COLO668 (cell line): ENCODE data around the gene POGLUT3.

ENCODE experiments used
- DNase-seq: peaks from one replicate; lab custom pipeline; 2025; ENCODE audit not compliant: unreplicated experiment; lab: John Stamatoyannopoulos, UW

Gene POGLUT3, protein sequence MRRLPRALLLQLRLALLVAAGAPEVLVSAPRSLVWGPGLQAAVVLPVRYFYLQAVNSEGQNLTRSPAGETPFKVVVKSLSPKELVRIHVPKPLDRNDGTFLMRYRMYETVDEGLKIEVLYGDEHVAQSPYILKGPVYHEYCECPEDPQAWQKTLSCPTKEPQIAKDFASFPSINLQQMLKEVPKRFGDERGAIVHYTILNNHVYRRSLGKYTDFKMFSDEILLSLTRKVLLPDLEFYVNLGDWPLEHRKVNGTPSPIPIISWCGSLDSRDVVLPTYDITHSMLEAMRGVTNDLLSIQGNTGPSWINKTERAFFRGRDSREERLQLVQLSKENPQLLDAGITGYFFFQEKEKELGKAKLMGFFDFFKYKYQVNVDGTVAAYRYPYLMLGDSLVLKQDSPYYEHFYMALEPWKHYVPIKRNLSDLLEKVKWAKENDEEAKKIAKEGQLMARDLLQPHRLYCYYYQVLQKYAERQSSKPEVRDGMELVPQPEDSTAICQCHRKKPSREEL

DNA sequence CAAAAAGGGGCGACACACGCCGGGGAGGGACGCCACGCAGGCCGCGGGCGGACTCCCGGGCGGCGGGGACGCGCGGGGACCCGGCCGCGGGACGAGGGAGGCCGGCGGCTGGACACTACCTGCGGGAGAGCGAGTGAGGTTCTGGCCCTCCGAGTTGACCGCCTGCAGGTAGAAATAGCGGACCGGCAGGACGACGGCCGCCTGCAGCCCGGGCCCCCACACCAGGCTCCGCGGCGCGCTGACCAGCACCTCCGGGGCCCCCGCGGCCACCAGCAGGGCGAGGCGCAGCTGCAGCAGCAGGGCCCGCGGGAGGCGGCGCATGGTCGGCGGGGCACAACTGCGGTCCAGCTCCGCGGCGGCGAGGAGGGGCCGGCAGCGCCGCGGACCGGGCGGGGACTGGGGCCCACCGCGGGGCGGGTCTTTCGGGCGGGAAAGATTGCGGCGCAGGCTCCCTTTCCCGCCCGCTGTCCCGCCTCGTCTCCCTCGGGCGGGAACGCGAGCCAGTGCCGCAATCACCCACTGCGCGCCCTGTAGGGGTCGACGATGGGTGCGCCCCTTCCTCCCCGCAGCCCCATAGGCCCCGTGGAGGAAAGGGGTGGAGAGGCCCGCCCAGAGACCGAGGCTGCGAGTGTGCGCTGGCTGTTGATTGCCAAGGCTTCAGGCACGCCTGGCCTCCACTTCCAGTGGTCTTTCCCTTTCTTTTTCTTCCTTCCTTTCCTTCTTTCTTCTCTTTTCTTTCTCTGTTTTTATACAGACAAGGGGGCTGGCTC, at the start of gene POGLUT3:
Gene POGLUT3, minus strand, starts transcription at position 339 of the 770 bp plus-strand sequence. Its CDS starts 18 bp downstream, at position 321.
- peak; percentile 67 for DNase-seq

DNA sequence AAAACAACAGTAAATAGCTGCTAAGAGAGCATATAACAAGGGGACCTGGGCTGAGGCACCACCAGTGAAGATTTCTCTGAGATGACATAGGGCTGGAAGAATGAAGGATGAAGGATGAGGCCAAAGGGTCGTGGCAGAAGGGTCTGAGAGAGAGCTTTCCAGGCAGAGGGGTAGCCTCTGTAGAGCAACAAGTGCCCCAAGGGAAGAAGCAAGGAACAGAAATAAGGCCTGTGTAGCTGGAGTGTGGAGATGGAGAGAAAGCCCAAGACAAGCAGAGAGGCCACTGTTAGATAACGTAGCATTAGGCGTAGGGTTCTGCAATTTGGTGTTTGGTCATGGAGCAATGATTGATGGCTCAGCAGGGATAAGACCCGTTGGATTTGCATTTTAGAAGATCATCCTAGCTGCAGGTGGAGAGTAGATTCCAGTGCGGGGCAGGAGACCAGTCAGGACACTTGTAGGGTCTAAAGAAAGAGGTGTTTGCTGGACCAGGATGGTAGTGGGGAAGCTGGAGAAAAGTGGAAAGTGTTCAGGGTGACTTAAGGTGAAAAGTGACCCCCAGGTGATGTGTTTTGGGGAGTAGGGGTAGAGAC, 47.8 kb upstream of the POGLUT3 start:
- DNase-seq = no peak

DNA sequence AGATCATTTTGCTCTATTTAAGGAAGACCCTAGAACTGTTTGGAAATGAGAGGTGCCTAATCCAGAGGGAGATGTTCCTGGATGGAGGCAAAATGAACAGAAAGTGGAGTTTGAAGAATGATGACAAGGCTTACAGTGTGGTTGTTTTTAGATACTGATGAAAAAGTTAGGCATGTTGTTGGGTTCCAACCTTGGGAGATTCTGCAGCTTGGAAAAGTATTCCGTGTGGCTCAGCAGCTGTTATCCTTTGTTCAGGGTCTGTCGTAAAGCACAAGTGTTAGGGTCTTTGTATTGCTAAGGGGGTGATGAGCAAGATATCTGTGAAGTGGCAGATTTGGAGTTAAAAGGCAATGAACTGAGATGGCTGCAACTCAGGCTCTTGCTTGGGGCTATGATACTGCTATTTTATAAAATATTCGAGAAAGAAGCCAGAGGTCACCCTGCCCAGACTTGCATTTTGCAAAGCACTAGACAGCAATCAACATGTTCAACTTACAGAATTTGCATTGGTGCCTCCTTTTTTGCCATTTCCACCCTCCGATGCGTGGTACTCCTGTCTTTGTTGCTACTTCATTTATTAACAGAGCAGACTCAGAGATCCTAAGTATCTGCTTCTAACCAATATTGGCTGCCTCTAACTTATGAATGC, 45.3 kb upstream of the POGLUT3 start:
- no peak for DNase-seq

DNA sequence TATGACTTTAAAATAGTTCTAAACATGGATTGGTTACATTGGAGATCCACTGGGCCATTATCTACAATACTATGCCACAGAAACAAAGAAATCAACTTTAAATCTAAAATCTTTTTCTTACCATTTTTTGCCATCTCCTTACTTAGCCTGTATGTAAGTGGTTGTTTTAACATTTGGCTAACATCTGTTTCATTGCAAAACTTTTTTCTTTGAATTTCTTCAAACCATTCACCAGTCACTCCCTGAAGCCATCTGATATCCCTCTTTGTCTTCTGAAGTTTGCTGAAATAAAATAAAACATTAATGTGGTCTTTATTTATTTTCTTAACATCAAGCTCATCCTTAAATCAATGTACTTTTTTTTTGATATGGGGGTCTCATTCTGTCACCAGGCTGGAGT, 43.3 kb upstream of the POGLUT3 start:
- DNase-seq = no peak

DNA sequence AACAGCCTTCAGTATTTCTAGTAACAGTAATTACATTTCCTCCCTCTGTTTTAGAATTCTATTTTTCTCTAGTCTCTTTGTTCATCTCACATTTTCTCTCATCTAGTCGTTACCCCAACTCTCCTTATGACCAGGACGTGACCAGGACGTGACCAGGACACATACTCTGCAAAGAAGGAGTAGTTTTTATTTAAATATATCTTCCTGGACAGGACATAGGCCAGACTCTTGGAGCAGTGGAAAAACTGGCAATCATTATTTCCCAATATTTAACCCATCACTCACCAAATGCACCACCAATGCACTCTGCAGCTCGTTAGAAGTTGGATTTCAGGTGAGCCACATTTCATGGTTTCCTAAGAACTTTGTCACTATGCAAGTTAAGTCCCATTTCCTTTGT, 40.3 kb upstream of the POGLUT3 start:
- no peak for DNase-seq

DNA sequence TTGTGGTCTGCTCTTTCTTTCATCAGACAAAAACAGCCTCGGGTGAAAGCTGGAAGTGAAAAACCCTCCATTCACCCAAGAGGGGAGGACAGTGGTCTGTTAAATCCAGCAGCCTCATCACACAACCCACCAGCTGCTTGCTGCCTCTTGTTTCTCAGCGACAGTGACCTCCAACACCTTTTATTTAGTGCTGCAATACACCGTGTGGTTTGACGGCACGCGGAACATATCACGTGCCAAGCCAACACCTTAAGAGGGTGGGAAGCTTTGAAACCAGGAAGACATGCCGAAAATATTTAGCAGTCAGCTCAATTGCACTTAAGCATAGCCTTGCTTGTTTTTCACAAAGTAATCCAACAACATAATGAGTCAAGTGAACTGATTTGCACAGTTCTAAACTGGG, 39.8 kb upstream of the POGLUT3 start:
- no peak for DNase-seq

DNA sequence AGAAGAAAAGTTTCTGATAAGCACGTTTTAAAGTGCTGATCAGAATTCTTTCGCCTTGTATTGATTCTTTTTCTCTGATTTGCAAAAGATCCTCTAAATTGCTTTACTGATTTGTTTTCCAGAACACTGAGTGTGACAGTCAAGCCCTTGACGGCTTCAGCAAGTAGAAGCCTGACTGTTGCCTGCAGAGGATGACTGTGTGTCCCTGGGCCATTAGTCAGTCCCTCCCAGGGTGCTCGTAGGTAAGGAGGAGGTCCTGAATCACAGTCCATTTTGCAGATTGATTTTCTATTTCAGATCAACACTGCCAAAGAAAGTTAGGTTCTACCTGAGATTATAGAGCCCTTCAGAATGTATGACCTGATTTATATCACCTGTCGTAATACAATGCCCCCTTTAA, 38.6 kb upstream of the POGLUT3 start:
- DNase-seq = no peak

DNA sequence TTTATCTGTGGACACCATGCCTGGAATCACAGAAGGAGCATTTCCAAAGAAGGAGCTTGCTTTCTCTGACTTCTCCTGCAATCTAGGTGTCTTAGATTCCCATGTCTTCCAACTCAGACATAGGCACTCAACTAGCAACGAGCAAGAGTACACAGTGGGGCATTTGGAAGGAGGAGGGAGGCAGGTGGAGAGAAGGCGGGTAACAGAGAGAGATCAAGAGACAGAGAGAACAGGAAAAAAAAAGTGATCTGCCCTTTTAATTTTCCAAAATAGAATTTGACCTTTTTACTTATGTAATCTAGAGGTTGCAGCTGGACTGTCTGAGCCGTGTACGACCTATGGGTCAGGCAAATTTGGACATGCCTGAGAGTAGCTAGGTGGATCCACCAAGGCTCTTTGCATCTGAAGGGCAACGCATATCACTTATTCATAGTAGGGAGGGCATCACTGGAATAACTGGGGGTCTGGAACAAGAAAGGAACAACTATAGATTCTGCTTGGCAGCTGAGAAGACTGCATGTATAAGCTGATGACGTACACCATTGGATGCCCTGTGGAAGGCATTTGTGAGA, 37.3 kb upstream of the POGLUT3 start:
- no peak for DNase-seq

DNA sequence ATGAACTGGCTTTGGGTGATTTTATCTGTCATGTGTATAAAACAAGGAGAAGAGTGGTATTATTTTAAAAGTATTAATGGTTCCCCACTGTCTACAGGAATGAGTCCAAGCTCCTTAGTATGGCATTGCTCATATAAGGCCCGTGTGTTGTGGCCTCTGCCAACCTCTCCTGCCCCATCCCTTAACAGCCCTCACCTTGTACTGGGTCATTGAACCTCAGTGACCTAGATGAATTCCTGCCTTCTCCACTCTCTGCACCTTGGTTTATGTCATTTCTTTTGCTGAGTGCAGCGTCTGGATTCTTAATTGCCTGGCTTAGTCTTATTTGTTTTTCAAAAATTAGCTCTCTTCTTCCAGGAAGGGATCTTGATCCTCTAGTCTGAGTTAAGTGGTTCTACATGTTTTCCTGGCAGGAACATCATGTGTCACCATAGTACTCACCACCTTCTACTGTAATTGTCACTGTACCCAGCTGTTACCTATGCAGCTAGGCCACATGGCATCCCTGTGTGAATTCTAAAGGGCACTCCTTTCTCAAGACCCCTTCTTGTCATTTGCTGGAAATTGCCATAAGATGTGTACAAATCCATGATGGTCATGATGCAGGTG, 36.2 kb upstream of the POGLUT3 start:
- DNase-seq = no peak

DNA sequence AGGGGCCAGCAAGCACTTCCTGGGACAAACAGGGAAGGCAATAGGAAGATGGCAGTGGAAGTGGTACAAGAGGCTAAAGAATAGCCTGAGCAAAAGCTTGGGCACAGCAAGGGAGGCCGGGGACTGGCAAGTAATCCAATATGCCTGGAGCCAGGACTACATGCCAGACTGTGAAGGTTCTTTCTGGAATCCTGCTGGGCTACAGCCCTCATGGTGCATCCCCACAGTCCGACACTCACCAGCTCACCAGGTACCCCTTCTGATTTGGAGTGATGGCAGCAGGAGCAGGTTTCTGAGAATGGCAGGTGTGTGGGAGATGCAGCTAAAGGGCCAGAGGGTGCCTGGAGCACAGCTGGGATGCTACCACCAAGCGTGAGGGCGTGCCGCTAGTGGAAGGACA, 32.2 kb upstream of the POGLUT3 start:
- DNase-seq = no peak

DNA sequence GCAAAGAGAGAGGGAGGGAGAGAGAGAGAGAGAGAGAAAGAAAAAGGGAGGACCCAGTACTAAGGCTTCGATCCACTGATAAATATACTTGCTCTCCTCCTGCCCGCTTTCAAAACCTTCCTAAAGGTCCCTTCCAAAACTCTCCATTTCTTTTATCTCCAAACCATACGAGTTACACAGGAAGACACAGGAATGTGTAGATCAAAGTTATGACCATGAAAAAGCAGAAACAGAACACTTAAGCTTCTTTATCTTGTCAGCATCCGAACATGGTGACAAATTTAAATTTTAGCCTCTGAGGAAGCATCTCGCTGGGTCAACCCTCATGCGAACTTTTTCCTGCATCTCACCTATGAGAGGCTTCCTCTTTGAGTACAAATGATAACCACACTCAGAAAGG, 29.2 kb upstream of the POGLUT3 start:
- DNase-seq = no peak

DNA sequence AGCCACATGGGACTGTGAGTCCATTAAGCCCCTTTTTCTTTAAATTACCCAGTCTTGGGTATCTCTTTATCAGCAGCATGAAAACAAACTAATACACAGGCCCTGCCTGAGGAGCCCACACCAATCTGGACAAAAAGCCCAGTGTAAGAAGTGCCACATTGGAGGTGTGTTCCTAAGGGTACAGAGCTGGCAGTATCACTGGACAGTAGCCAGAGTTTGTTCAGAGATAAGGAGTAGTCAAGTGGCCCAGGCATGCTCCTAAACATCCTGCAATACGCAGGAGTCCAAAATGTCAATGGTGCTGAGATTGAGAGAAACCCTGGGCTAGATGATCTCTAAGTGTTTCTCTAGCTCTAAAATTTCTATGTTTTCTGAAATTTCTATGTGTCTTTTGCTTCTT, 27.0 kb upstream of the POGLUT3 start:
- no peak for DNase-seq

DNA sequence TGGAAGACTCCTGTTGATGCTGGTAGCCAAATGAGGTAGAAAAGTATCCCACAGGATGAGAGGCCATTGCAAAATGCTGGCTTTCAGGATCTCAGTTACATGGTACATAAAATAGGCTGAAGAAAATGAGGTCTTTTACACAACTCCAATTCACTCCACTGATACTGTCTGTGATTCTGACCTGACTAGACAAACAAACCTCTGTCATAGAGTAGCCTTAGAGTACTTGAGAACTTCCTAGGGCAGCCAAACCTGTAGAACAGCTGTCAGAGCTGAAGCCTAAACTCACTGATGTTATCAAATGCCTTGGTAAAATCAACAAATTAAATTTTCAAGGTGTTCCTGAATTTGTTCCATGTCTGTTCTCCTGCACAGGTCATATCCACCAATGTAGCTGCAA, 26.2 kb upstream of the POGLUT3 start:
- DNase-seq = no peak

DNA sequence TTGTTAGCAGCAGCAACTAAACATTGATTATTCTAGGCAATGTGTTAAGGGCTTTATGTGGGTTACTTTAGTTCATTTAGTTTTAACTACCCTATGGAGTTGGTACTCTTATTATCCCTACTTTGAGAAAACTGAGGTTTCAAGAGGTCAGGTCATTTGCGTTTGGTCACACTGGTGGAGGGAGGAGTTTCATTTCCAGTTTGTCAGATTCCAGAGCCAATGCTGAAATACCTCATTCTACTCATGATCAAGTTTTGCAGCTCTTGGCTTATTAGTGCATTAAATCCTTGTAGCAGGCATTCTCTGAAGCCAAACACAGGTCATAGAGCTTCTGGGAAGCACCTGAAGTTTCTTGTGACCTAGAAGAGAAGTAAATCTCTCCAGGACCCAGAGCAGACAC, 24.1 kb upstream of the POGLUT3 start:
- no peak for DNase-seq

DNA sequence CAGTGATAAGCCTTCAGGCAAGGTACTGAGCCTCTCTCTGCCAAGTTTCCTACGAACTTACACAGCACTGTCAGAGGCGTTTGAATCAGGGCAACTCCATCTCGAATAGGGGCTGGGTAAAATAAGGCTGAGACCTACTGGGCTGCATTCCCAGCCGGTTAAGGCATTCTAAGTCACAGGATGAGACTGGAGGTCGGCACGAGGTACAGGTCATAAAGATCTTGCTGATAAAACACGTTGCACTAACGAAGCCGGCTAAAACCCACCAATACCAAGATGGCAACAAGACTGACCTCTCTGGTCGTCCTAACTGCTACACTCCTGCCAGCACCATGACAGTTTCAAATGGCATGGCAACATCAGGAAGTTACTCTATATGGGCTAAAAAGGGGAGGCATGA, 20.4 kb upstream of the POGLUT3 start:
- DNase-seq = no peak

DNA sequence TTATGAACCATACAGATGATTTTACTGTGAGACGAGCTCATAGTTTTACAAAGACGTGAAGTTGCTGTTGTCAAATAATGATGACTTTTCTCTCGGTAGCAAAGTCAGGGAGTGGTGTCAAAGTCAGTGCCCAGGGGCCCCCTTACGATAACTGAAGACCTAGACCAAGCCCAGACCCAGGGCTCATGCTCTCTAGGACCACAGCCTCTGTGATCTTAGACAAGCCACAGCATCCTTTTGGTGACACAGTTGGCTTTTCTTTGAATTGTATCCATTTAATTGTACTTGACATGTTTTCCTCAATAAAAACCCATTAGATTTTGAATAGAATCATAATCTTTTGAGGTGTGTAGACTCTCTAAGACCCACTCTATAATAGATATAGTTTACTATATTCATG, 17.9 kb upstream of the POGLUT3 start:
- no peak for DNase-seq

DNA sequence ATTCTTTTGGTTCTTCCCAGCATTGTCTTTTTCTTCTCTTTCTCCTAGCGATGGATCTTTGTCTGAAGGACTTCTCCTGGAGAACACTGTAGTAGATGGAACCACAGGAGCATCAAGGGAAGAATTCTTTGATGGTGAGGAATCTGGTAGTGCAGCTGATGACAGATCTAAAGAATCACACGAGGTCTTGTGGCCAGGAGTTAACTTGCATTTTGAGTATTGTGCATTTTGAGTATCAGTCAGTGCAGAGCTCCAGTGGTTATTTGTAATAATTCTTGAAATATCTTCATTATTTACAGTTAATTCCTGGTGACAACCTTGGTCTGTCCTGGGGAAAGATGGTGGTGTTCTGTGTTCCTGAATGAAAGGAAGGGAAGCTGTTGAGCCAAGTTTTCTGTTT, 14.5 kb upstream of the POGLUT3 start:
- DNase-seq = no peak

DNA sequence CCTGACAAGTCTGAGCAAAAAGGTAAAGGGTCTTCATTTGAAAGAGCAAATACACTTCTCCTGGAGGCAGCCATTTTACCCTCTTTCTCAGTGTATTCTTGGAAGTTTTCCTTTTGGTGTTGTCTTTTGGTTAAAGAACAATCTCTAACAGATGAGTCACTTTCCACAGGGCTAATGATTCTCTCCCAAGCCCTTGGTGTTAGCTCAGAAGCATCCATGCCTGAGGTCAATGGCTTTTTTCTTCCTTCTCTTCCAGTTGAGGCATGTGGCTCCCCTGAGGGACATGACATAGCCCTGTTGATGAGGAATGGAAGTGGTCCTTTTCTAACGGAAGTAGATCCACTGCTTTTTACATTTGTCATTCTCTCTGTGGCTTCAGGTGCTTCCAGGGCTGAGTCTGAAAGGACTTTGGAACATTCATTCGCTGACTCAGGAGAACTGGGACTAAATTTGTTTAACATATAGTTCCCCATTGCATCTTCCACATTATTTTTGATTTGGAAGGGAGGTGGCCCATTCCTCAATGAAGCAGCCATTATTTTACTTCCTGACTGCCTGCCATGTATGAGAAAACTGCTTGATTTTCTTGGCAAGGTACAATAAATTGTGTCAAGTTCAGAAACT, 13.8 kb upstream of the POGLUT3 start:
- DNase-seq = no peak

DNA sequence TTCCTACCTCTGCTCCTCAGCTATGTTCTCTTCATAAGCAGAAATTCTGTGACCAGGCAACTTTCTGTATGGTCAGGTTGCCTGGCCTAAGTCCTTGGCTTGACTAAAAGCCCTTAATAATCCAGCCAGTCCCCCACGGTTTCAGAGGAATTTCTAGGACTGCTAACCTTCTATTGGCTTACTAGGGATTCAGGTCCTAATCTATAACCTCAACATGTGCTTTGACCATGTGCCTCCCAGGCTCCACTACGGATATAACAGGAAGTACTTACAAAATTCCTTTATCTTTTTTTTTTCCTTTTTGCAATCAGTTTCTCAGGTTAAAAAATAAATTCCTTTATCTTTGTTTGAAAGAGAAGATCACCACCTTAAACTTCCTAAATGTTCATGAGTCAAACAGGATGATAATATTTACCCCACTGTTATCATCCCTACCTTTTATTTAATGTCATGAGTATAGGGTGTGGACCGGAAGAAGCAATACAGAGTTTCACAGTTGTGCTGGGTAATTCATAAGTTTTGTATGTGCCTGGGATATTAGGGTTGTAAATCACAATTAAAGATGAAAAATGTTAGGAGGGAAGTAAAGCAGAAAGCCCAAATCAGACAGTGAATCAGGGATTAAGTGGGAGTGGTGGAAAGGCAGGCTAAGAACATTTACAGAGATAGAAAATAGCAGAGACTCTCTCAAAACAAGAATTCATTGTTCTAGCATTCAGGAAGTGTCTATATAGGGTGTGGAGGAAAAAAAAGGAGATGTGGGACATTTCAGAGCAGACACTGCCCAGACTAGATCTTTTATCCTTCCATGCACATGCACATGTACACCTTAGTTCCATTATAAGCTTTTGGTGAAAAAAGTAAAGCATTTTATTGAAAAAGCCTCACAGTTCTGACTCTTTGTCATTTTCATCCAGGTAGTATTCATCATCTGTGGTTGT, 10.7 kb upstream of the POGLUT3 start:
- no peak for DNase-seq
